Urothelium cell line (cell line): ENCODE measurements around the gene MCOLN2.
"Not testable (repeated sequence)": the region's sequence is repeated elsewhere in the genome, so short reads cannot be mapped to it uniquely, and the experiment has no call there.

Experiments
- DNase-seq: peaks from one replicate; pipeline ENCODE4 v3.0.0; 2011; ENCODE audit warnings: low spot score, mixed read lengths
- FAIRE-seq: peaks from 2 replicates; lab custom pipeline; 2011; peaks lifted over from hg19 to GRCh38; lab: Jason Lieb, UNC

The MCOLN2 gene

GRCh38 chr1:84944767-84945486, 52.0 kb downstream of the MCOLN2 start:
- DNase-seq (peak; percentile 74), FAIRE-seq (peak; percentile 13)

GRCh38 chr1:84941843-84942242, 55.1 kb downstream of the MCOLN2 start:
- FAIRE-seq (no peak), DNase-seq (no peak)

- FAIRE-seq = no peak
- no peak for DNase-seq
These were observed 56.4 kb downstream of the MCOLN2 start for GRCh38 chr1:84940481-84940880.

GRCh38 chr1:84939761-84940160, 57.2 kb downstream of the MCOLN2 start:
- no peak for FAIRE-seq
- no peak for DNase-seq

- no peak for DNase-seq
- FAIRE-seq = no peak
These were observed 57.8 kb downstream of the MCOLN2 start for GRCh38 chr1:84939151-84939550.

- DNase-seq (peak; percentile 66), FAIRE-seq (peak; percentile 5)
These were observed 60.6 kb downstream of the MCOLN2 start for GRCh38 chr1:84936116-84936810.

- FAIRE-seq (no peak), DNase-seq (no peak)
These were observed 63.8 kb downstream of the MCOLN2 start for GRCh38 chr1:84933011-84933611.

- FAIRE-seq (no peak), DNase-seq (no peak)
These were observed 66.1 kb downstream of the MCOLN2 start for GRCh38 chr1:84930831-84931230.

- no peak for FAIRE-seq
- DNase-seq = no peak
These were observed 66.6 kb downstream of the MCOLN2 start for GRCh38 chr1:84930329-84930728.

GRCh38 chr1:84929581-84929980, 67.3 kb downstream of the MCOLN2 start:
- no peak for DNase-seq
- FAIRE-seq = no peak

- no peak for FAIRE-seq
- DNase-seq = no peak
These were observed 67.9 kb downstream of the MCOLN2 start for GRCh38 chr1:84928979-84929378.

- DNase-seq (no peak), FAIRE-seq (no peak)
These were observed 73.6 kb downstream of the MCOLN2 start for GRCh38 chr1:84923317-84923716.

GRCh38 chr1:84920159-84920558, 76.8 kb downstream of the MCOLN2 start:
- no peak for FAIRE-seq

GRCh38 chr1:84919461-84919970, 77.4 kb downstream of the MCOLN2 start:
- FAIRE-seq (no peak), DNase-seq (no peak)

More at GRCh38 chr1:84920159-84920558, 76.8 kb downstream of the MCOLN2 start:
- DNase-seq = no peak

GRCh38 chr1:84918726-84919336, 78.1 kb downstream of the MCOLN2 start:
- FAIRE-seq = no peak
- no peak for DNase-seq

GRCh38 chr1:84916897-84917296, 80.0 kb downstream of the MCOLN2 start:
- no peak for DNase-seq
- no peak for FAIRE-seq

GRCh38 chr1:84913555-84913892, 83.4 kb downstream of the MCOLN2 start:
- FAIRE-seq (no peak), DNase-seq (no peak)

- DNase-seq (no peak), FAIRE-seq (no peak)
These were observed 84.0 kb downstream of the MCOLN2 start for GRCh38 chr1:84912726-84913554.

GRCh38 chr1:84908746-84909464, 88.0 kb downstream of the MCOLN2 start:
- FAIRE-seq, DNase-seq: not testable (repeated sequence)
